Bronchial epithelial cell (primary cell): Measurements from ENCODE around the gene DENND5B. TPM values are rescaled to one million over a fixed set of nuclear protein-coding genes. Genes with fewer than 3 reads are reported as not detected.

Experiments used
- DNase-seq: peaks from one replicate; pipeline ENCODE4 v3.0.0-alpha.2; 2010; ENCODE audit warnings: low read depth
- FAIRE-seq: peaks from 2 replicates; lab custom pipeline; 2011; peaks lifted over from hg19 to GRCh38; lab: Jason Lieb, UNC
- H3K27me3 ChIP-seq: 2 replicates; pipeline ENCODE4 v1.5.1; 2011; ENCODE audit warnings: low read length; ENCODE audit not compliant: control insufficient read depth, insufficient read depth
- H3K36me3 ChIP-seq: 2 replicates; pipeline ENCODE4 v1.5.1; 2011; ENCODE audit warnings: low read length; ENCODE audit not compliant: control insufficient read depth, insufficient read depth
- H3K4me3 ChIP-seq: 2 replicates; pipeline ENCODE4 v1.5.1; 2011; ENCODE audit warnings: mild to moderate bottlenecking, low read depth, low read length, control low read depth
- total RNA-seq: library from RNA; depleted of rRNA; stranded (reverse); fragments of >200 nt; gene quantifications from 2 replicates; pipeline ENCODE4 v1.2.1, GENCODE V29; 2014
- TF ChIP-seq, protein P1 (sequence below): IDR thresholded peaks from 2 replicates; pipeline ENCODE4 v1.5.1; 2011; ENCODE audit warnings: mild to moderate bottlenecking, moderate library complexity, low read length, control low read depth, inconsistent platforms; ENCODE audit not compliant: insufficient read depth, severe bottlenecking

Gene DENND5B
- total RNA-seq, 1 donor from 2014 or later: 4.7 TPM

DNA sequence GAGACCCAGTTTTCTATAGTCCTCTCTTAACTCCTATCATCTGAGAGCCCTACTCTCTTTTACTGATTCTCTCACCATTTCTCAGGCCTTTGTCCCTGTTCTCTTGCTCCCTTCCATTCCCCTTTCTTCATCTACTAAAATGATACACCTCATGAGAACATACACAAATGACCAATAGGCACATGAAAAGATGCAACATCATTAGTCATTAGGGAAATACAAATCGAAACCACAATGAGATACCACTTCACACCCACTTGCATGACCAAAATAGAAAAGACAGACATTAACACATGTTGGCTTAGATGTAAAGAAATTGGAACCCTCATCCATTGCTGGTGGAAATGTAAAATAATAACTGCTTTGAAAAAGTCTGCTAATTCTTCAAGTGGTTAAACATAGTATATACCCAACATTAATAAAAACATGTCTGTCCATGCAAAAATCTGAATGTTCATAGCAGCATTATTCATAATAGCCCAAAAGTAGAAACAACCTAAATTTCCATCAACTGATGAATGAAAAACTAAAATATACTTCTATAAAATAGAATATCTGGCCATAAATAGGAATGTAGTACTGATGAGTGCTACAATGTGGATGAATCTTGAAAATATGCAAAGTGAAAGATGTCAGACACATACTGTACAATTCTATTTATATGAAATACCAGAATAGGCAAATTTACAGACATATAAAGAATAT, 66.0 kb downstream of the DENND5B start:
- TF ChIP-seq, protein P1, sequence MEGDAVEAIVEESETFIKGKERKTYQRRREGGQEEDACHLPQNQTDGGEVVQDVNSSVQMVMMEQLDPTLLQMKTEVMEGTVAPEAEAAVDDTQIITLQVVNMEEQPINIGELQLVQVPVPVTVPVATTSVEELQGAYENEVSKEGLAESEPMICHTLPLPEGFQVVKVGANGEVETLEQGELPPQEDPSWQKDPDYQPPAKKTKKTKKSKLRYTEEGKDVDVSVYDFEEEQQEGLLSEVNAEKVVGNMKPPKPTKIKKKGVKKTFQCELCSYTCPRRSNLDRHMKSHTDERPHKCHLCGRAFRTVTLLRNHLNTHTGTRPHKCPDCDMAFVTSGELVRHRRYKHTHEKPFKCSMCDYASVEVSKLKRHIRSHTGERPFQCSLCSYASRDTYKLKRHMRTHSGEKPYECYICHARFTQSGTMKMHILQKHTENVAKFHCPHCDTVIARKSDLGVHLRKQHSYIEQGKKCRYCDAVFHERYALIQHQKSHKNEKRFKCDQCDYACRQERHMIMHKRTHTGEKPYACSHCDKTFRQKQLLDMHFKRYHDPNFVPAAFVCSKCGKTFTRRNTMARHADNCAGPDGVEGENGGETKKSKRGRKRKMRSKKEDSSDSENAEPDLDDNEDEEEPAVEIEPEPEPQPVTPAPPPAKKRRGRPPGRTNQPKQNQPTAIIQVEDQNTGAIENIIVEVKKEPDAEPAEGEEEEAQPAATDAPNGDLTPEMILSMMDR: no peak
- Histone ChIP-seq H3K4me3 (no peak overlapping the region), H3K36me3 (no peaks in the 10 kb centered on the region), H3K27me3 (no peaks in the 10 kb centered on the region)
- DNase-seq (peak; percentile 96), FAIRE-seq (no peak)

DNA sequence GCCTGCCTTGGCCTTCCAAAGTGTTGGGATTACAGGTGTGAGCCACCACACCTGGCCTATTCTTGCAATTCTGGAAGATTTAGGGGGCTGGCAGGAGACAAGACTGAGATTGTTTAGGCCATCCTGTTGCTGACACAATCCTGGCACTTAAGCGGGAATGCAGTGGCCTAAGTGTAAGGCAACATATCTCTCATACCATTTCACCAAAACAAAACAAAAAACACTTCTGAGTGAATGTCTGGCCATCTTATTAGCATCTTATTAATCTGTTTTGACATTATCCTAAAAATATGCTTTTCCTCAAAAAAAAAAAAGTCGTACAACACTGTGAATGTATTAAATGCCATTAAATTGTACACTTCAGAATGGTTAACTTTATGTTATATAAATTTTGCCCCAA, 67.6 kb downstream of the DENND5B start:
- FAIRE-seq (no peak), DNase-seq (no peak)
- Histone ChIP-seq H3K27me3 (no peaks in the 10 kb centered on the region), H3K36me3 (no peaks in the 10 kb centered on the region), H3K4me3 (no peak overlapping the region)
- TF ChIP-seq, protein P1: no peak

DNA sequence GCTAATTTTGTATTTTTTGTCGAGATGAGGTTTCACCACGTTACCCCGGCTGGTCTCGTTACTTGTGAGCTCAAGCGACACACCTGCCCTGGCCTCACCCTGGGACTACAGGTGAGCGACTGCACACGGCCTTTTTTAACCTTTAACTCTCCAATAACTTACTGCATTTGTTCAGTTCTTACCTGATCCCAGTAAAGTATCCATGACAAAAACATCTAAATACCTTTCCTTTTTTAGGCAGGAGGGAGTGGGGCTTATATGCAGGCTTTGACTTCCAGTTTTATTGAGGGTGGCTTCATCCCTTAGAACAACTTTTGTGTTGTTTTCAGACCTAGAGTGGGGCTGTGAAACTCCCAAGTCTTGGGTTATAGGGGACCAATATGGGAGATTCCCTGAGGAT, 68.3 kb downstream of the DENND5B start:
- H3K36me3 ChIP-seq: no peaks in the 10 kb centered on the region
- no peak overlapping the region for H3K4me3 ChIP-seq
- TF ChIP-seq, protein P1: no peak
- no peak for DNase-seq
- FAIRE-seq: no peak
- H3K27me3 ChIP-seq: no peaks in the 10 kb centered on the region

DNA sequence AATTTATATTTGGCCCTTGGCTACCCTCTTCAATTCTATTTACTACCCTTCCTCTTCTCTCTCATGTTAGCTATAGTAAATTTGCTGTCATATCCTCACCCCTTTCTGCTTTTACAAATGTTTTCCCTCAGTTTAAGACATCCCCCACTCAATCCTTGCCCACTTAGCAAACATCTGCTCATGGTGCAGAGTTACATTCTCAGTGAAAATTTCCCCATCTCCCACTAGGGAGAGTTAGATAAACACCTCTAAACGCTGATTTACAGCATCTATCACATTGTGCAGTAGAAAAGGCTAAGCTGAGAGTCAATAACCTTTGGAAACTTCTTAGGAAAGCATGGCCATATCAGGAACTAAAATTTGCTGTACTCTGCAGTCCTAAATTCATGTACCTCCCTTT, 69.0 kb downstream of the DENND5B start:
- TF ChIP-seq, protein P1: no peak
- Histone ChIP-seq H3K36me3 (no peaks in the 10 kb centered on the region), H3K27me3 (no peaks in the 10 kb centered on the region), H3K4me3 (no peak overlapping the region)
- FAIRE-seq: no peak
- DNase-seq: no peak

DNA sequence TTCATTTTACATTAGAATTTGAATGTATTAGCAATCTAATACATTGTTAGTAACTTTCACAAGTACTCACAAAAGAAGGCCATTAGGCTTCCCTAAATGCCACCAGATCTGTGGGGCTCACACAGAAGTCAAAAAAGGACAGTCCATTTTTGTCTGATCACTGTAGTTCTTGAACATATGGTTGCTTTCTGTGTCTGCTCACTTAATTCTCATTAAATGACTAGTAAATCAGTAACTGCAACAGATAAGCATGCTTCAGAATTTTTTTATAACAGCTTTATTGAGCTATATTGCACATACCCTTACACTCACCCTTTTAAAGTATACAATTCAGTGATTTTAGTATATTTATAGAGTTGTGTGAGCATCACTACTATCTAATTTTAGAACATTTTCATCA, 71.4 kb downstream of the DENND5B start:
- H3K4me3 ChIP-seq: no peak overlapping the region
- DNase-seq (no peak), FAIRE-seq (no peak)
- no peaks in the 10 kb centered on the region for H3K27me3 ChIP-seq
- TF ChIP-seq, protein P1: no peak
- H3K36me3 ChIP-seq: no peaks in the 10 kb centered on the region
